ENCODE results near the gene SLC22A23. TPM values are rescaled to one million over a fixed set of nuclear protein-coding genes. Genes with fewer than 3 reads are reported as not detected.

SLC22A23 gene
- total RNA-seq, 1 experiment from 2014 or later, result 38.2 TPM

GRCh38 chr6:3340358-3340802 lies 116.5 kb downstream of the SLC22A23 start (continued):
- no peak for TF ChIP-seq ARID4B (CRISPR knock-in tag; IDR thresholded peaks at IDR 0.05; ENCODE audit: borderline replicate concordance)

DNA sequence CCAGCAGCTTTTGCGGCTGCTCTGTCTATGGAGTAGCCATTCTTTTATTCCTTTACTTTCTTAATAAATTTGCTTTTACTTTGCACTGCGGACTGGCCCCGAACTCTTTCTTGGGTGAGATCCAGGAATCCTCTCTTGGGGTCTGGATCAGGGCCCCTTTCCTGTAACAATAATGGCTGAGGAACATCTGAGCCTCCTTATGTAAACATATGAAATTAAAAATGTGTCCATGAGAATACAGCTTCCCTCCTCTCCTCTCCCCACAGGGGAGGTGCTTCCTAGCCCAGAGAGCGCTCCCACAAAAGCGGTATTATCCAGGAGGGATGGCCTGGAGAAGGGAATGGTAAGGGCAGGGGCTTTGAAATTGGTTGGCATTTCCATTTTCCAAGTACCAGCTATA lies 117.0 kb downstream of the SLC22A23 start:
- DNase-seq (ENCODE audit: low spot score) (no peak), ATAC-seq (peak; percentile 10; the same call in 1 of the 2 replicates)
- no peak for TF ChIP-seq MAX (CRISPR knock-in tag; IDR thresholded peaks at IDR 0.05)
- TF ChIP-seq PREB (CRISPR knock-in tag; IDR thresholded peaks at IDR 0.05; ENCODE audit: borderline replicate concordance), result no peak
- TF ChIP-seq ZNF512 (CRISPR knock-in tag; IDR thresholded peaks at IDR 0.05; ENCODE audit: borderline replicate concordance), result no peak
- TF ChIP-seq TCF7 (CRISPR knock-in tag; IDR thresholded peaks at IDR 0.05; ENCODE audit: low read depth), result no peak
- no peak for TF ChIP-seq ZNF121 (CRISPR knock-in tag; IDR thresholded peaks at IDR 0.05)
- no peak for TF ChIP-seq EMX1 (CRISPR knock-in tag; IDR thresholded peaks at IDR 0.05)
- TF ChIP-seq KAT7 (CRISPR knock-in tag; IDR thresholded peaks at IDR 0.05; ENCODE audit: borderline replicate concordance), result no peak
- Mint-ChIP-seq H3K9me3 (no peaks in the 10 kb centered on the region), H3K4me3 (no peak overlapping the region), H3K27ac (peak overlapping the region; percentile 98), H3K4me1 (peaks cover 86% of the 10 kb centered on the region), H3K36me3 (no peaks in the 10 kb centered on the region), H3K27me3 (ENCODE audit: low read depth) (no peaks in the 10 kb centered on the region; the same call in 1 of the 2 replicates)
- ChIA-PET CTCF (interaction anchor here (0.8 to 4.8 kb wide), 4 partner anchors 8 to 387 kb away, joined by 3 to 38 read pairs (median 4); partner anchors contain the start of gene SLC22A23), POLR2A (interaction anchor here (1.0 kb wide), 1 partner anchor 64 kb away, joined by 4 read pairs; no protein-coding TSS in a partner anchor)

DNA sequence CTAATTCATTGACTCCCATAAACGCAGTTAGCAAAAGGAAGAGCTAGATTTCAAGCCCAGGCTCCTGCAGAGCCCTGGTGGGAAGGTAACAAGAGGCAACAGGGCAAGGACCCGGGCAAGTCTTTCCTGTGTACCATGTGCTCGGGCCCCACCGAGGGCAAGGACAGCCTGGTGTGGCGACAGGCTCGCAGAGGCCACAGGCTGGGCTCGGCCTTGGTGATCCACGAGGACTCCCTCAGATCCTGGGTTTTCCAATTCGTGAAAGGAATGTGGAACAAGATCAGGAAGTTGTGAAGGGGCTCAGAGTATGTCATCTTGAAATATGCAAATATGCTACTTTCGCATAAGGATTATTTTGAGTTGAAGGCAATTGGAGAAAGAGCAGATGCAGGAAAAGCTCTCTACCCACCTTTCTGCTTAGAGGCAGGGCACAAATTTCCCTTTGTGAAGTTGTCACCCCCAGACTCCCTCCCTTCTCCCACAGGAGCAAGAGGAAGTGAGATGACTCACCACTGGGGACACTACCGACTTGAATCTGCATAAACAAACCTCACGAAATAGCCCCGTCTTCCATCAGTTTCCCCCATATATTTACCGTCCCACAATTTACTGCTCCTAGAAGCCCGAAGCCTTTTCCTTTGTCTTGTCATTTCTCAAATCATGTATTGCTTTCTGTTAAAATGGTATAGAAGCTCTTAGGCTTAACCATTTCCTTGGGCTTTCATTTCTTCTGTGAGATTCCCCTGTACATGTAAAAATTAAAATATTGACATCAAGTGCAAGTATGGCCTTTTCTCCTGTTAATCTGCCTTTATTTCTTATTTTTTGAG lies 119.1 kb downstream of the SLC22A23 start:
- POLR2A ChIA-PET, result interaction anchor here (1.0 kb wide), 1 partner anchor 9 kb away, joined by 3 read pairs; no protein-coding TSS in a partner anchor
- Mint-ChIP-seq H3K9me3 (no peaks in the 10 kb centered on the region), H3K27ac (peak overlapping the region; percentile 93), H3K4me1 (peaks cover 92% of the 10 kb centered on the region), H3K27me3 (ENCODE audit: low read depth) (no peaks in the 10 kb centered on the region; the same call in 1 of the 2 replicates), H3K36me3 (no peaks in the 10 kb centered on the region), H3K4me3 (0 out of 2 replicates have a peak overlapping the region, but pooled peaks have one; percentile 18)
- DNase-seq (ENCODE audit: low spot score) (no peak), ATAC-seq (peak; percentile 10; the same call in 1 of the 2 replicates)
- CTCF ChIA-PET, result interaction anchor here (0.8 to 1.5 kb wide), 3 partner anchors 34 to 395 kb away, joined by 3 to 5 read pairs (median 4); no protein-coding TSS in a partner anchor
- no peak for TF ChIP-seq ELF4 (CRISPR knock-in tag; IDR thresholded peaks at IDR 0.05; ENCODE audit: low read depth)
- TF ChIP-seq, protein P1, sequence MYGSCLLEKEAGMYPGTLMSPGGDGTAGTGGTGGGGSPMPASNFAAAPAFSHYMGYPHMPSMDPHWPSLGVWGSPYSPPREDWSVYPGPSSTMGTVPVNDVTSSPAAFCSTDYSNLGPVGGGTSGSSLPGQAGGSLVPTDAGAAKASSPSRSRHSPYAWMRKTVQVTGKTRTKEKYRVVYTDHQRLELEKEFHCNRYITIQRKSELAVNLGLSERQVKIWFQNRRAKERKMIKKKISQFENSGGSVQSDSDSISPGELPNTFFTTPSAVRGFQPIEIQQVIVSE (CRISPR knock-in tag; IDR thresholded peaks at IDR 0.05; ENCODE audit: borderline replicate concordance), result no peak
- TF ChIP-seq, protein P2, sequence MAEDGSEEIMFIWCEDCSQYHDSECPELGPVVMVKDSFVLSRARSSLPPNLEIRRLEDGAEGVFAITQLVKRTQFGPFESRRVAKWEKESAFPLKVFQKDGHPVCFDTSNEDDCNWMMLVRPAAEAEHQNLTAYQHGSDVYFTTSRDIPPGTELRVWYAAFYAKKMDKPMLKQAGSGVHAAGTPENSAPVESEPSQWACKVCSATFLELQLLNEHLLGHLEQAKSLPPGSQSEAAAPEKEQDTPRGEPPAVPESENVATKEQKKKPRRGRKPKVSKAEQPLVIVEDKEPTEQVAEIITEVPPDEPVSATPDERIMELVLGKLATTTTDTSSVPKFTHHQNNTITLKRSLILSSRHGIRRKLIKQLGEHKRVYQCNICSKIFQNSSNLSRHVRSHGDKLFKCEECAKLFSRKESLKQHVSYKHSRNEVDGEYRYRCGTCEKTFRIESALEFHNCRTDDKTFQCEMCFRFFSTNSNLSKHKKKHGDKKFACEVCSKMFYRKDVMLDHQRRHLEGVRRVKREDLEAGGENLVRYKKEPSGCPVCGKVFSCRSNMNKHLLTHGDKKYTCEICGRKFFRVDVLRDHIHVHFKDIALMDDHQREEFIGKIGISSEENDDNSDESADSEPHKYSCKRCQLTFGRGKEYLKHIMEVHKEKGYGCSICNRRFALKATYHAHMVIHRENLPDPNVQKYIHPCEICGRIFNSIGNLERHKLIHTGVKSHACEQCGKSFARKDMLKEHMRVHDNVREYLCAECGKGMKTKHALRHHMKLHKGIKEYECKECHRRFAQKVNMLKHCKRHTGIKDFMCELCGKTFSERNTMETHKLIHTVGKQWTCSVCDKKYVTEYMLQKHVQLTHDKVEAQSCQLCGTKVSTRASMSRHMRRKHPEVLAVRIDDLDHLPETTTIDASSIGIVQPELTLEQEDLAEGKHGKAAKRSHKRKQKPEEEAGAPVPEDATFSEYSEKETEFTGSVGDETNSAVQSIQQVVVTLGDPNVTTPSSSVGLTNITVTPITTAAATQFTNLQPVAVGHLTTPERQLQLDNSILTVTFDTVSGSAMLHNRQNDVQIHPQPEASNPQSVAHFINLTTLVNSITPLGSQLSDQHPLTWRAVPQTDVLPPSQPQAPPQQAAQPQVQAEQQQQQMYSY (CRISPR knock-in tag; IDR thresholded peaks at IDR 0.05), result no peak
- TF ChIP-seq, protein P3, sequence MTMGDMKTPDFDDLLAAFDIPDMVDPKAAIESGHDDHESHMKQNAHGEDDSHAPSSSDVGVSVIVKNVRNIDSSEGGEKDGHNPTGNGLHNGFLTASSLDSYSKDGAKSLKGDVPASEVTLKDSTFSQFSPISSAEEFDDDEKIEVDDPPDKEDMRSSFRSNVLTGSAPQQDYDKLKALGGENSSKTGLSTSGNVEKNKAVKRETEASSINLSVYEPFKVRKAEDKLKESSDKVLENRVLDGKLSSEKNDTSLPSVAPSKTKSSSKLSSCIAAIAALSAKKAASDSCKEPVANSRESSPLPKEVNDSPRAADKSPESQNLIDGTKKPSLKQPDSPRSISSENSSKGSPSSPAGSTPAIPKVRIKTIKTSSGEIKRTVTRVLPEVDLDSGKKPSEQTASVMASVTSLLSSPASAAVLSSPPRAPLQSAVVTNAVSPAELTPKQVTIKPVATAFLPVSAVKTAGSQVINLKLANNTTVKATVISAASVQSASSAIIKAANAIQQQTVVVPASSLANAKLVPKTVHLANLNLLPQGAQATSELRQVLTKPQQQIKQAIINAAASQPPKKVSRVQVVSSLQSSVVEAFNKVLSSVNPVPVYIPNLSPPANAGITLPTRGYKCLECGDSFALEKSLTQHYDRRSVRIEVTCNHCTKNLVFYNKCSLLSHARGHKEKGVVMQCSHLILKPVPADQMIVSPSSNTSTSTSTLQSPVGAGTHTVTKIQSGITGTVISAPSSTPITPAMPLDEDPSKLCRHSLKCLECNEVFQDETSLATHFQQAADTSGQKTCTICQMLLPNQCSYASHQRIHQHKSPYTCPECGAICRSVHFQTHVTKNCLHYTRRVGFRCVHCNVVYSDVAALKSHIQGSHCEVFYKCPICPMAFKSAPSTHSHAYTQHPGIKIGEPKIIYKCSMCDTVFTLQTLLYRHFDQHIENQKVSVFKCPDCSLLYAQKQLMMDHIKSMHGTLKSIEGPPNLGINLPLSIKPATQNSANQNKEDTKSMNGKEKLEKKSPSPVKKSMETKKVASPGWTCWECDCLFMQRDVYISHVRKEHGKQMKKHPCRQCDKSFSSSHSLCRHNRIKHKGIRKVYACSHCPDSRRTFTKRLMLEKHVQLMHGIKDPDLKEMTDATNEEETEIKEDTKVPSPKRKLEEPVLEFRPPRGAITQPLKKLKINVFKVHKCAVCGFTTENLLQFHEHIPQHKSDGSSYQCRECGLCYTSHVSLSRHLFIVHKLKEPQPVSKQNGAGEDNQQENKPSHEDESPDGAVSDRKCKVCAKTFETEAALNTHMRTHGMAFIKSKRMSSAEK (CRISPR knock-in tag; IDR thresholded peaks at IDR 0.05; ENCODE audit: borderline replicate concordance), result 0 out of 2 replicates have a peak, but pooled peaks have one; percentile 52
